Measurements from ENCODE around the gene ALDH16A1.
A peak's percentile ranks its signal among the peaks of the same experiment; 100 is the strongest.
"Not testable (repeated sequence)": the region's sequence is repeated elsewhere in the genome, so short reads cannot be mapped to it uniquely, and the experiment has no call there.

Gene ALDH16A1

GRCh38 chr19:49441960-49442350 is 11.1 kb upstream of the ALDH16A1 start:
- peak; percentile 69 for DNase-seq

- peak; percentile 94 for DNase-seq
These were observed 10.7 kb upstream of the ALDH16A1 start for GRCh38 chr19:49442354-49442753.

- peak; percentile 95 for DNase-seq
These were observed 10.2 kb upstream of the ALDH16A1 start for GRCh38 chr19:49442771-49443365.

- peak; percentile 99 for DNase-seq
These were observed 9.5 kb upstream of the ALDH16A1 start for GRCh38 chr19:49443366-49444099.

- DNase-seq: peak; percentile 27
These were observed 8.8 kb upstream of the ALDH16A1 start for GRCh38 chr19:49444100-49444700.

- DNase-seq: no peak
These were observed 7.0 kb upstream of the ALDH16A1 start for GRCh38 chr19:49445997-49446396.

GRCh38 chr19:49447485-49448431 is 5.3 kb upstream of the ALDH16A1 start:
- no peak for DNase-seq

GRCh38 chr19:49448432-49448786 is 4.6 kb upstream of the ALDH16A1 start:
- DNase-seq: no peak

GRCh38 chr19:49450405-49450804 is 2.6 kb upstream of the ALDH16A1 start:
- DNase-seq: no peak

GRCh38 chr19:49451430-49452181 is 1.4 kb upstream of the ALDH16A1 start, which contains the start of gene PIH1D1:
Gene PIH1D1, minus strand, starts transcription at chr19:49451814. Its CDS starts 240 bp downstream, at chr19:49451574.
- peak; percentile 100 for DNase-seq

GRCh38 chr19:49453757-49454240 is 774 bp downstream of the ALDH16A1 start:
- peak; percentile 64 for DNase-seq

- DNase-seq: no peak
These were observed 2.7 kb downstream of the ALDH16A1 start for GRCh38 chr19:49455773-49456172.

- no peak for DNase-seq
These were observed 3.3 kb downstream of the ALDH16A1 start for GRCh38 chr19:49456326-49456725.

GRCh38 chr19:49458567-49458903 is 5.5 kb downstream of the ALDH16A1 start:
- DNase-seq: no peak

- no peak for DNase-seq
These were observed 6.4 kb downstream of the ALDH16A1 start for GRCh38 chr19:49459388-49459787.

- DNase-seq: not testable (repeated sequence)
These were observed 8.1 kb downstream of the ALDH16A1 start for GRCh38 chr19:49461130-49461529.

- DNase-seq: no peak
These were observed 8.6 kb downstream of the ALDH16A1 start for GRCh38 chr19:49461656-49462055.

GRCh38 chr19:49462492-49462891 is 9.5 kb downstream of the ALDH16A1 start:
- no peak for DNase-seq

GRCh38 chr19:49463960-49464740 is 11.1 kb downstream of the ALDH16A1 start:
- DNase-seq: no peak

- no peak for DNase-seq
These were observed 12.3 kb downstream of the ALDH16A1 start for GRCh38 chr19:49465371-49465770.

GRCh38 chr19:49468199-49468598 is 15.2 kb downstream of the ALDH16A1 start:
- DNase-seq: no peak

All from NCI-H2171 treated with DMSO at 0.1 percent for 48 hours (cell line).